Measurements from ENCODE around the gene ZDHHC5. TPM values are rescaled to one million over a fixed set of nuclear protein-coding genes. Genes with fewer than 3 reads are reported as not detected.

Gene ZDHHC5
- total and polyA plus RNA-seq, 2 of the 4 experiments (the other 2 are of a cell fraction) = 19.4 to 45.7 TPM

- in situ Hi-C loops (cut with MboI; ENCODE audit: low sequenced_read_pairs) = no loop called here
- Histone ChIP-seq H2BK15ac (ENCODE audit: low read depth, low read length) (no peak overlapping the region), H3K14ac (replicated peaks; ENCODE audit: low read depth, low read length) (no peak overlapping the region)
Observed at GRCh38 chr11:57633394-57634070, 34.4 kb upstream of the ZDHHC5 start.

More at GRCh38 chr11:57633394-57634070, 34.4 kb upstream of the ZDHHC5 start:
- no TSS peak for BruUV-seq (replicated peaks)
- no peaks in the 10 kb centered on the region for H3K36me3 ChIP-seq (ENCODE audit: control insufficient read depth, insufficient read depth, low read length)
- no peaks in the 10 kb centered on the region for H3K9me3 ChIP-seq (ENCODE audit: control insufficient read depth, insufficient read depth, low read length)
- DNase-seq (no peak), ATAC-seq (ENCODE audit: low read depth) (no peak)
- H2BK120ac ChIP-seq (ENCODE audit: low read depth, low read length) = no peak overlapping the region
- TF ChIP-seq RFX5 (IDR thresholded peaks at IDR 0.05; ENCODE audit: low read depth, low read length) (no peak), MXI1 (IDR thresholded peaks at IDR 0.05; ENCODE audit: borderline replicate concordance, low read depth, low read length) (no peak), MAZ (IDR thresholded peaks at IDR 0.05; ENCODE audit: borderline replicate concordance, low read depth, low read length) (no peak), FOS (IDR thresholded peaks at IDR 0.05; ENCODE audit: low read depth, low read length) (no peak), BHLHE40 (IDR thresholded peaks at IDR 0.05; ENCODE audit: low read depth, low read length) (no peak), POLR2A (IDR thresholded peaks at IDR 0.05; ENCODE audit: low read depth, low read length) (no peak), RAD21 (IDR thresholded peaks at IDR 0.05; ENCODE audit: low read length) (no peak), MAFK (IDR thresholded peaks at IDR 0.05; ENCODE audit: low read depth, low read length) (no peak), RCOR1 (IDR thresholded peaks at IDR 0.05; ENCODE audit: insufficient replicate concordance, low read length) (no peak), CTCF (conservative IDR thresholded peaks at IDR 0.05; ENCODE audit: low read depth, low read length) (no peak), SMC3 (IDR thresholded peaks at IDR 0.05; ENCODE audit: low read depth, low read length) (no peak), CHD1 (IDR thresholded peaks at IDR 0.05; ENCODE audit: low read depth, low read length) (no peak), NFE2L2 (IDR thresholded peaks at IDR 0.05; ENCODE audit: low read depth, low read length) (no peak), CEBPB (IDR thresholded peaks at IDR 0.05; ENCODE audit: low read depth, low read length) (no peak)
- TF ChIP-seq, protein P1, sequence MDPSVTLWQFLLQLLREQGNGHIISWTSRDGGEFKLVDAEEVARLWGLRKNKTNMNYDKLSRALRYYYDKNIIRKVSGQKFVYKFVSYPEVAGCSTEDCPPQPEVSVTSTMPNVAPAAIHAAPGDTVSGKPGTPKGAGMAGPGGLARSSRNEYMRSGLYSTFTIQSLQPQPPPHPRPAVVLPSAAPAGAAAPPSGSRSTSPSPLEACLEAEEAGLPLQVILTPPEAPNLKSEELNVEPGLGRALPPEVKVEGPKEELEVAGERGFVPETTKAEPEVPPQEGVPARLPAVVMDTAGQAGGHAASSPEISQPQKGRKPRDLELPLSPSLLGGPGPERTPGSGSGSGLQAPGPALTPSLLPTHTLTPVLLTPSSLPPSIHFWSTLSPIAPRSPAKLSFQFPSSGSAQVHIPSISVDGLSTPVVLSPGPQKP (IDR thresholded peaks at IDR 0.05; ENCODE audit: borderline replicate concordance, low read depth, low read length) = no peak
- TF ChIP-seq, protein P2, sequence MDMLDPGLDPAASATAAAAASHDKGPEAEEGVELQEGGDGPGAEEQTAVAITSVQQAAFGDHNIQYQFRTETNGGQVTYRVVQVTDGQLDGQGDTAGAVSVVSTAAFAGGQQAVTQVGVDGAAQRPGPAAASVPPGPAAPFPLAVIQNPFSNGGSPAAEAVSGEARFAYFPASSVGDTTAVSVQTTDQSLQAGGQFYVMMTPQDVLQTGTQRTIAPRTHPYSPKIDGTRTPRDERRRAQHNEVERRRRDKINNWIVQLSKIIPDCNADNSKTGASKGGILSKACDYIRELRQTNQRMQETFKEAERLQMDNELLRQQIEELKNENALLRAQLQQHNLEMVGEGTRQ (IDR thresholded peaks at IDR 0.05; ENCODE audit: low read depth, low read length) = no peak
- no peak overlapping the region for H3K23ac ChIP-seq (ENCODE audit: low read depth, low read length)
- H4K8ac ChIP-seq (ENCODE audit: low read depth in 2 of 2, low read length in 2 of 2) = no peak overlapping the region
- intact Hi-C loops (cut with micrococcal nuclease) = no loop called here
- no peak overlapping the region for H3K4me2 ChIP-seq (ENCODE audit: low read depth, low read length)
- no peak overlapping the region for H3K4me3 ChIP-seq (ENCODE audit: insufficient read depth, low read depth, low read length)
- no peak overlapping the region for H3K56ac ChIP-seq (ENCODE audit: extremely low read depth, insufficient read depth, low read length)
- H3K4me1 ChIP-seq (ENCODE audit: control insufficient read depth, insufficient read depth, low read length) = peaks cover 3% of the 10 kb centered on the region
- no peak overlapping the region for H2AK5ac ChIP-seq (ENCODE audit: low read depth, low read length)
- dilution Hi-C loops (cut with HindIII; ENCODE audit: low sequenced_read_pairs, unreplicated experiment) = no loop called here
- H2BK5ac ChIP-seq (ENCODE audit: low read depth, low read length, poor library complexity, severe bottlenecking) = no peak overlapping the region
- H3K27ac ChIP-seq (ENCODE audit: insufficient read depth, low read length) = no peak overlapping the region
- ChIA-PET CTCF (interaction anchor here (0.5 kb wide), 1 partner anchor 943 kb away, joined by 3 read pairs; no protein-coding TSS in a partner anchor), POLR2A (ENCODE audit: unreplicated experiment) (no interaction called here)
- H2AK9ac ChIP-seq (replicated peaks; ENCODE audit: low read depth, low read length, poor library complexity) = no peak overlapping the region
- H4K20me1 ChIP-seq (ENCODE audit: insufficient read depth, low read length) = no peaks in the 10 kb centered on the region
- H4K5ac ChIP-seq (ENCODE audit: low read depth, low read length) = no peak overlapping the region
- H3K4ac ChIP-seq (ENCODE audit: low read depth, low read length) = no peak overlapping the region
- WGBS, 2 experiments (ENCODE audit: extremely low coverage in 2 of 2, insufficient read length in 1 of 2) = 55% methylated on average over 2 of the region's 6 CpGs; no CpG with 5 or more reads in 1 of the 2 experiments
- no peak overlapping the region for H2BK20ac ChIP-seq (ENCODE audit: low read depth, low read length)
- no peak overlapping the region for H3K9ac ChIP-seq (ENCODE audit: low read depth, low read length)
- no peak overlapping the region for H2AFZ ChIP-seq (replicated peaks; ENCODE audit: low read length, poor library complexity)
- H3K79me1 ChIP-seq (ENCODE audit: low read depth in 1 of 2, low read length in 2 of 2) = peaks cover 2 to 8% of the 10 kb centered on the region in 2 experiments; a peak in 2 of 4 replicates
- H3K9me1 ChIP-seq (ENCODE audit: insufficient read depth, low read length) = peaks cover 6% of the 10 kb centered on the region
- no peak overlapping the region for H4K91ac ChIP-seq (ENCODE audit: insufficient read depth, low read depth, low read length)
- H3K18ac ChIP-seq (ENCODE audit: low read depth, low read length) = no peak overlapping the region
- H3K27me3 ChIP-seq (ENCODE audit: control insufficient read depth, insufficient read depth, low read length) = peaks cover 30% of the 10 kb centered on the region
